Measurements from ENCODE around the gene DYRK1A. TPM values are rescaled to one million over a fixed set of nuclear protein-coding genes. Genes with fewer than 3 reads are reported as not detected.

DYRK1A gene
- total RNA-seq, 2 donors from 2014 or later = 57.5 to 57.7 TPM

GRCh38 chr21:37341254-37341960 lies 25.2 kb upstream of the DYRK1A start:
- no peak for DNase-seq
- Histone ChIP-seq H3K4me3 (no peak overlapping the region), H3K27me3 (no peaks in the 10 kb centered on the region), H3K4me1 (no peaks in the 10 kb centered on the region), H3K27ac (no peak overlapping the region), H3K9me3 (no peaks in the 10 kb centered on the region), H3K36me3 (no peaks in the 10 kb centered on the region), H3K9ac (ENCODE audit: low read depth in 2 of 2, low read length in 2 of 2) (no peak overlapping the region)
- TF ChIP-seq, protein P1, sequence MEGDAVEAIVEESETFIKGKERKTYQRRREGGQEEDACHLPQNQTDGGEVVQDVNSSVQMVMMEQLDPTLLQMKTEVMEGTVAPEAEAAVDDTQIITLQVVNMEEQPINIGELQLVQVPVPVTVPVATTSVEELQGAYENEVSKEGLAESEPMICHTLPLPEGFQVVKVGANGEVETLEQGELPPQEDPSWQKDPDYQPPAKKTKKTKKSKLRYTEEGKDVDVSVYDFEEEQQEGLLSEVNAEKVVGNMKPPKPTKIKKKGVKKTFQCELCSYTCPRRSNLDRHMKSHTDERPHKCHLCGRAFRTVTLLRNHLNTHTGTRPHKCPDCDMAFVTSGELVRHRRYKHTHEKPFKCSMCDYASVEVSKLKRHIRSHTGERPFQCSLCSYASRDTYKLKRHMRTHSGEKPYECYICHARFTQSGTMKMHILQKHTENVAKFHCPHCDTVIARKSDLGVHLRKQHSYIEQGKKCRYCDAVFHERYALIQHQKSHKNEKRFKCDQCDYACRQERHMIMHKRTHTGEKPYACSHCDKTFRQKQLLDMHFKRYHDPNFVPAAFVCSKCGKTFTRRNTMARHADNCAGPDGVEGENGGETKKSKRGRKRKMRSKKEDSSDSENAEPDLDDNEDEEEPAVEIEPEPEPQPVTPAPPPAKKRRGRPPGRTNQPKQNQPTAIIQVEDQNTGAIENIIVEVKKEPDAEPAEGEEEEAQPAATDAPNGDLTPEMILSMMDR (IDR thresholded peaks at IDR 0.05) = no peak
- intact Hi-C loops (cut with DNase I) = no loop called here

GRCh38 chr21:37342046-37342632 lies 24.4 kb upstream of the DYRK1A start:
- intact Hi-C loops (cut with DNase I) = no loop called here
- Histone ChIP-seq H3K36me3 (no peaks in the 10 kb centered on the region), H3K9me3 (no peaks in the 10 kb centered on the region), H3K27me3 (no peaks in the 10 kb centered on the region), H3K4me1 (no peaks in the 10 kb centered on the region), H3K9ac (ENCODE audit: low read depth in 2 of 2, low read length in 2 of 2) (no peak overlapping the region), H3K27ac (no peak overlapping the region), H3K4me3 (no peak overlapping the region)
- TF ChIP-seq, protein P1 (IDR thresholded peaks at IDR 0.05) = no peak
- no peak for DNase-seq

- H3K9ac ChIP-seq (ENCODE audit: low read depth in 2 of 2, low read length in 2 of 2) = no peak overlapping the region
- no peaks in the 10 kb centered on the region for H3K27me3 ChIP-seq
- TF ChIP-seq, protein P1 (IDR thresholded peaks at IDR 0.05) = no peak
- no peak overlapping the region for H3K4me3 ChIP-seq
- no peak overlapping the region for H3K27ac ChIP-seq
- no peak for DNase-seq
- intact Hi-C loops (cut with DNase I) = no loop called here
- H3K4me1 ChIP-seq = no peaks in the 10 kb centered on the region
- H3K36me3 ChIP-seq = no peaks in the 10 kb centered on the region
- no peaks in the 10 kb centered on the region for H3K9me3 ChIP-seq
These were observed 19.6 kb upstream of the DYRK1A start for GRCh38 chr21:37346841-37347430.

DNA sequence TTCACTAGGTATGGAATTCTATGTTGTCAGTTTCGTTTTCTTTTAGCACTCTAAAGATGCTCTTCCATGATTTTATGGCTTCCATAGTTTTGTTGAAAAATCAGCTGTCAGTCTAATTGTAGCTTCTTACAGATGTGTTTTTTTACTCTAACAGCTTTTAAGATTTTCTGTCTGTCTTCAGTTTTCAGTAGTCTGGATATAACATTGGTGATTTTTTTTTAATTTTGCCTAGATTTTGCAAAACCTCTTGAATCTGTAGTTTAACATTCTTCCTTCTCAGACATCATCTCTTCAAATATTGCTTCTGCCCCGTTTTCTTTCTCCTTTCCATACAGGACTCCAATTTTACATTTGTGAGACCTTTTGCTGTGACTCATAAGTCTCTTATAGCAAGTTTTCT lies 17.9 kb upstream of the DYRK1A start:
- TF ChIP-seq, protein P1 (IDR thresholded peaks at IDR 0.05) = no peak
- Histone ChIP-seq H3K9ac (ENCODE audit: low read depth in 2 of 2, low read length in 2 of 2) (no peak overlapping the region), H3K27me3 (no peaks in the 10 kb centered on the region), H3K36me3 (no peaks in the 10 kb centered on the region), H3K4me3 (no peak overlapping the region), H3K4me1 (no peaks in the 10 kb centered on the region), H3K27ac (no peak overlapping the region), H3K9me3 (no peaks in the 10 kb centered on the region)
- no peak for DNase-seq
- intact Hi-C loops (cut with DNase I) = no loop called here

- TF ChIP-seq, protein P1 (IDR thresholded peaks at IDR 0.05) = no peak
These were observed 16.1 kb upstream of the DYRK1A start for GRCh38 chr21:37350472-37350871.

More at GRCh38 chr21:37350472-37350871, 16.1 kb upstream of the DYRK1A start:
- intact Hi-C loops (cut with DNase I) = no loop called here
- Histone ChIP-seq H3K4me3 (no peak overlapping the region), H3K27ac (no peak overlapping the region), H3K4me1 (no peaks in the 10 kb centered on the region), H3K9ac (ENCODE audit: low read depth in 2 of 2, low read length in 2 of 2) (no peak overlapping the region), H3K36me3 (no peaks in the 10 kb centered on the region), H3K27me3 (no peaks in the 10 kb centered on the region), H3K9me3 (no peaks in the 10 kb centered on the region)
- no peak for DNase-seq
